GM19324 (cell line): ENCODE measurements around the gene BSG.
"Not testable (repeated sequence)": the region's sequence is repeated elsewhere in the genome, so short reads cannot be mapped to it uniquely, and the experiment has no call there.

Experiments used
- ATAC-seq: cut with Tn5 transposase; IDR thresholded peaks from one replicate; pipeline ENCODE4 v1.9.1; 2021; ENCODE audit warnings: mild to moderate bottlenecking, moderate library complexity; ENCODE audit not compliant: unreplicated experiment, low FRiP score

Gene BSG

DNA sequence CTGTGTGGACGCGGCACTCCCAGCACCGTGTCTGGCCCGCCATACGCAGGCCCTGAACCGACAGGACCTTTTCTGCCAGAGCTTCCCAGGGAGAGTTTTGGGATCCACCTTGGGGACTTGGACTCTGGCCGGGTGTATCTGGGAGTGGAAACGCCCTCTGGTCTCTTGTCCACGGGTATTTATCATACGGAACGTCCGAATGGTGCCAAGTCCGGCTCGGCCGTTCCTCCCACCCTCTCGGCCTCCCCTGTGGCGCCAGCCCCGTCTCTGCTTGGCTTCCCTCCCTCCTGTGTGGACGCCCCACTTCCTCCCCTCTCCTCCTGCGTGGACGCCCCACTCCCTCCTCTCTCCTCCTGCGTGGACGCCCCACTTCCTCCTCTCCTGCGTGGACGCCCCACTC, 29.4 kb downstream of the BSG start:
- no peak for ATAC-seq

DNA sequence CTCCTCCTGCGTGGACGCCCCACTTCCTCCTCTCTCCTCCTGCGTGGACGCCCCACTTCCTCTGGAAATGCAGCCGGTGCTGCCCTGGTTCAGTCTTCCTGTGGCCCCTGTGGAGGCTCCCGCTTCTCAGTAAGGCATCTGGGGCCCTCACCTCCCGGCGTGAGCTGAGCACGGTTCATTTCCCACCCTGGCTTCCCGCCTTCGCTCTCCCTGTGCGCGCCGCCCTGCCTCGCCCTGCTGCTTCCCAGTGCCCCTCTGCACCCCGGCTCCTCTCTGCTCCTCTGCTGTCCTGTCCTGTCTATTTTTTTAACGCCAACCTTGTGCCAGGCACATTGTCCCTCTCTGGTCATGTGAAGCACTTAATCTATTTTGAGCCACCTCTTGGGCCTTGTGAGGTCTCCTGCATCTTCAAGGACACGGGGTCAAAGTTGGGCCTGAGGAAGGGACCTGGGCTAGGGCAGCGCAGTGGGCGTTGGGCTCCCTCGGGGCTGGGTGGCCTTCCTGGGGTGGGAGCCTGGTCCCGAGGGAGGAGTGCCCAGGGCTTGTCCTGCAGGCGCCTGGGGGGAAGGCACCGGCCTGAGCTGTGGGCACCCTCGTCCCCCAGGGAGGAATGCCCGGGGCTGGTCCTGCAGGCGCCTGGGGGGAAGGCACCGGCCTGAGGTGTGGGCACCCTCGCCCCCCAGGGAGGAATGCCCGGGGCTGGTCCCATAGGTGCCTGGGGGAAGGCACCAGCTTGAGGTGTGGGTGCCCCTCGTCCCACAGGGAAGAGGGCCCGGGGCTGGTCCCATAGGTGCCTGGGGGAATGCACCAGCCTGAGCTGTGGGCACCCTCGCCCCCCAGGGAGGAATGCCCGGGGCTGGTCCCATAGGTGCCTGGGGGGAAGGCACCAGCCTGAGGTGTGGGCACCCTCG, 30.2 kb downstream of the BSG start:
- no peak for ATAC-seq

DNA sequence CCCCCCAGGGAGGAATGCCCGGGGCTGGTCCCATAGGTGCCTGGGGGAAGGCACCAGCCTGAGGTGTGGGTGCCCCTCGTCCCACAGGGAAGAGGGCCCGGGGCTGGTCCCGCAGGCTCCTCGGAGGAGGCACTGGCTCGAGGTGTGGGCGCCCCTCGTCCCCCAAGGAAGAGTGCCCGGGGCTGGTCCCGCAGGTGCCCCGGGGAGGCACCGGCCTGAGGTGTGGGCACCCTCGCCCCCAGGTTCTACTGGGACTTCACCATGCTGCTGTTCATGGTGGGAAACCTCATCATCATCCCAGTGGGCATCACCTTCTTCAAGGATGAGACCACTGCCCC, 30.9 kb downstream of the BSG start:
- ATAC-seq = not testable (repeated sequence)

- ATAC-seq = not testable (repeated sequence)
Observed at GRCh38 chr19:603779-604178, 31.4 kb downstream of the BSG start.

DNA sequence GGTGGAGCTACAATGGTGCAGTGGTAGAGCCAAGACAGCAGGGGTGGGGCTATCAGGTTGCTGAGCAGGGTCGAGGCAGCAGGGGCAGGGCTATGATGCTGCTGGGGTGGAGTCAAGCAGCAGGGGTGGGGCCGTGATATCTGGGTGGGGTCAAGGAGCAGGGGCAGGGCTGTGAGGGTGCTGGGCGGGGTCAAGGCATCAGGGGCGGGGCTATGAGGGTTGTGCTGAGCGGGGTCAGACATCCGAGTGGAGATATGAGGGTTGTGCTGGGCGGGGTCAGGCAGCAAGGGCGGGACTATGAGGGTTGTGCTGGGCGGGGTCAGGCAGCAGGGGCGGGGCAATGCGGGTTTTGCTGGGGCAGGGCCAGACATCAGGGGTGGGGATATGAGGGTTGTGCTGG, 32.0 kb downstream of the BSG start:
- ATAC-seq = no peak

- not testable (repeated sequence) for ATAC-seq
Observed at GRCh38 chr19:605061-605971, 32.9 kb downstream of the BSG start.

DNA sequence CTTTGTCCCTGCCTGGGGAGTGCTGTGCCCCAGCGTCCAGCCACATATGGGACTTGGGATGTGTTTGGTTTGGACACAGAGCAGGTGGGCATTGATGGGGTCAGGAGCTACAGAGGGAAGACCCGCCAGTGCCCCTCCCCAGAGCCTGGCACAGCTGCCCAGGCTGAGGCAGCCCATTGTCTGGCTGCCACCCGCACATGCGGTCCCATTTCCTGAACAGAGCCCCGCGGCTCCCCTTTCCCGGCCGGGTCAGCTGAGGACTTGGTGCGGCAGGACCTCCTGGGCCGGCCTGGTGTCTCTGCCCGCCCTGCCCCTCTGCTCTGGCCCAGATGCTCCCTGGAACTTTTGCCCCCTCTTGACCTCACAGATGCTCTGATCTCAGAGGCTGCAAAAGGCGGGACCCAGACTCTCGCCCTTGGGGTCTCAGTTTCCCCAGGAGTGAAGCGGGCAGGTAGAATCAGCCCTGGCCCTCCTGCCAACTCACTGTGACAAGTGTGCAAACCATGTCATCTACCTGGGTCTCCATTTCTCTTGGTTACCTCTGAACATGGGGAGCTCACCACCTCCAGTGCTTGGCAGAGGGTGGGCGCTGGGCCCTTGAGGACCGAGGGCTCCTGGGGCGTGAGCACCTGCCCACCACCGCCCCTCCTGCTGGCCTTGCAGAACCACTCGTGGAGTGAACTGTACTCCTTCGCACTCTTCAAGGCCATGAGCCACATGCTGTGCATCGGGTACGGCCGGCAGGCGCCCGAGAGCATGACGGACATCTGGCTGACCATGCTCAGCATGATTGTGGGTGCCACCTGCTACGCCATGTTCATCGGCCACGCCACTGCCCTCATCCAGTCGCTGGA, 35.1 kb downstream of the BSG start:
- no peak for ATAC-seq

- ATAC-seq = no peak
Observed at GRCh38 chr19:608155-609003, 36.0 kb downstream of the BSG start.

GRCh38 chr19:609004-609346, 36.6 kb downstream of the BSG start:
- no peak for ATAC-seq

DNA sequence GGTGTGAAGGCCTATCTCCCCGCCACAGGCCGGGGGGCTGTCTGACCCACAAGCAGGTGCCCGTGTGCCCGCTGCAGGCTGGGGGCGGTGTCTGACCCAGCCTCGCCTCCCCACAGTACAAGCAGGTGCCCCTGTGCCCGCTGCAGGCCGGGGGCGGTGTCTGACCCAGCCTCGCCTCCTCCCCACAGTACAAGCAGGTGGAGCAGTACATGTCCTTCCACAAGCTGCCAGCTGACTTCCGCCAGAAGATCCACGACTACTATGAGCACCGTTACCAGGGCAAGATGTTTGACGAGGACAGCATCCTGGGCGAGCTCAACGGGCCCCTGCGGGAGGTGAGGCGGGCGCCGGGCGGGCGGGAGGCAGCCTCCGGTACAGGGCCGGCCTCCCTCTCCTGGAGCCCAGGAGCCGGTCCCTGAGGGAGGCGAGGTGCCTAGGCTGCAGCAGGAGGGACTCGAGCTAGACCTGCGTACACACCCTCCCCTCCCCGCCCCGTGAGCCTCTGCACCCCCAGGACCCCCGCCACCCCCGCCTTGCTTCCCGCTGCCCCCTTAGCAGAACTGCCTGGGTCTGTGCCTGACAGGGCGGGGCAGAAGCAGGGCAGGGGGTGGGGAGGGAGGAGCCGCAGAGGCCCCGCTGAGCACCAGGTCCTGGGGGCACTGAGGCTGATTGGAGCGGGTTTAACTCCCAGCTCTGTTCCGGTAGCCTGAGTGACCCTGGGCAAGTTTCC, 37.8 kb downstream of the BSG start:
- ATAC-seq = no peak

DNA sequence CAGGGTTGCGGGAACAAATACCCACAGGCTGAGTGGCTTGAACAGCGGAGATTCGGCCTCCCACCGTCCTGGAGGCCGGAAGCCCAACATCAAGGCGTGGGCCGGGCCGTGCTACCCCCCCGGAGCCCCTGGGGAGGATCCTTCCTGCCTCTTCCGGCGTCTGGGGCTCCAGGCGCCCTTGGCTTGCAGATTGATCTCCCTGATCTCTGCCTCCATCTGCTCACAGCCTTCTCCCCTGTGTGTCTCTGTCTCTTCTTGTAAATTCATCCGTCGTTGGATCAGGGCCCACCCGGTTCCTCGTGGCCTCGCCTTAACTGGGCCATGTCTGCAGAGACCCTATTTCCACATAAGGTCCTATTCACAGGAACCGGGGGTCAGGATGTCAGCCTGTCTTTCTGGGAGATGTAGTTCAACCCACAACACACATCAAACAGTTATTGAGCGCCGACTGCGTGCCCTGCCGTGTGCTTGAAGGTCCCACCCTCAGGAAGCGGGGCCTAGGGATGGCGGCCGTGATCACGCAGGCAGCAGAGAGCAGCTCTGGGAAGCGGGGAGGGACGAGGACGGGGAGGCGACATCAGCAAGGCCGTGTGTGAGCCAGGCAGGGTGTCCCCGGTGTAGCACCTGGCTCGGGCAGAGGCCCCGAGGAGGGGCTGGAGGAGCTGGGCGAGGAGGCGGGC, 38.5 kb downstream of the BSG start:
- ATAC-seq = no peak

DNA sequence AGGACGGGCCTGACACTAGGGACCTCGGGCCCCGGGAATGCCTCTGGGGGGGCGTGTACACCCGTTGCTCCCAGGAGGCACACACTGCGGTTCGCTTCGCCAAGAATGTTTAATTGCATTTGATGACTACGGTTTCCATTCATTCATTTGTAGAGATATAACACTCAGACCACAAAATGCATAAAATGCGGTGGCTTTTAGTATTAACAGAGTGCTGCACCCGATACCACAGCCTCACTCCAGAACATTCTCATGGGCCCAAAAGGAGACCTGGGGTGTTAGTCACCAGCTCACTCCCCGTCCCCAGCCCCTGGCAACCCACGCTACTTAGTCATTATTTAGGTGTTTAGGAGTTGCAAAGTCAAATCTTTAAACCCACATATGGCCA, 39.1 kb downstream of the BSG start:
- no peak for ATAC-seq

- ATAC-seq = no peak
Observed at GRCh38 chr19:612941-613340, 40.5 kb downstream of the BSG start.

- ATAC-seq = no peak
Observed at GRCh38 chr19:613732-614567, 41.6 kb downstream of the BSG start.

DNA sequence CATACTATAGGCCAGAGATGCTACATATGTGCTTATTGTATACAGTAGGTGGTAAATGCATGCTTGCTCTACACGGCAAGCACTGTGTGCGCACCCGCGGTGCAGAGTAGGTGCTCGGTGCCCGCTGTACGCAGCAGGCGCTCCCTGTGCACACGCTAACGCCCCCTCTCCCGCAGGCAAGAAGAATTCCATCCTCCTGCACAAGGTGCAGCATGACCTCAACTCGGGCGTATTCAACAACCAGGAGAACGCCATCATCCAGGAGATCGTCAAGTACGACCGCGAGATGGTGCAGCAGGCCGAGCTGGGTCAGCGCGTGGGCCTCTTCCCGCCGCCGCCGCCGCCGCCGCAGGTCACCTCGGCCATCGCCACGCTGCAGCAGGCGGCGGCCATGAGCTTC, 43.2 kb downstream of the BSG start:
- ATAC-seq = no peak

DNA sequence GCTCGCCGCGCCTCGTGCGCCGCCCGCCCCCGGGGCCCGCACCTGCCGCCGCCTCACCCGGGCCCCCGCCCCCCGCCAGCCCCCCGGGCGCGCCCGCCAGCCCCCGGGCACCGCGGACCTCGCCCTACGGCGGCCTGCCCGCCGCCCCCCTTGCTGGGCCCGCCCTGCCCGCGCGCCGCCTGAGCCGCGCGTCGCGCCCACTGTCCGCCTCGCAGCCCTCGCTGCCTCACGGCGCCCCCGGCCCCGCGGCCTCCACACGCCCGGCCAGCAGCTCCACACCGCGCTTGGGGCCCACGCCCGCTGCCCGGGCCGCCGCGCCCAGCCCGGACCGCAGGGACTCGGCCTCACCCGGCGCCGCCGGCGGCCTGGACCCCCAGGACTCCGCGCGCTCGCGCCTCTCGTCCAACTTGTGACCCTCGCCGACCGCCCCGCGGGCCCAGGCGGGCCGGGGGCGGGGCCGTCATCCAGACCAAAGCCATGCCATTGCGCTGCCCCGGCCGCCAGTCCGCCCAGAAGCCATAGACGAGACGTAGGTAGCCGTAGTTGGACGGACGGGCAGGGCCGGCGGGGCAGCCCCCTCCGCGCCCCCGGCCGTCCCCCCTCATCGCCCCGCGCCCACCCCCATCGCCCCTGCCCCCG, 43.8 kb downstream of the BSG start:
- ATAC-seq = no peak

GRCh38 chr19:616747-617526, 44.5 kb downstream of the BSG start:
- ATAC-seq = no peak
